Panc1 (cell line): ENCODE measurements around the gene NMRAL1. TPM values are rescaled to one million over a fixed set of nuclear protein-coding genes. Genes with fewer than 3 reads are reported as not detected.

Source experiments
- ATAC-seq: fragments of 200-7000 bp; cut with Tn5 transposase; 2 replicates; pipeline ENCODE4 v1.9.1; 2020; ENCODE audit warnings: mild to moderate bottlenecking, moderate library complexity
- BruUV-seq: library from RNA; stranded (reverse); fragments of 400-500 nt; replicated peaks from 2 replicates; lab custom pipeline; 2021; lab: Mats Ljungman, UMichigan
- CTCF ChIA-PET: fragments of 300-600 bp; sonication (Branson Sonifier 250); formaldehyde crosslinking; loops from one replicate; lab custom pipeline; 2022; ENCODE audit warnings: antibody characterized with exemption; lab: Charles Lee
- POLR2A ChIA-PET: fragments of 300-600 bp; sonication (Branson Sonifier 250); formaldehyde crosslinking; loops from one replicate; lab custom pipeline; 2022; ENCODE audit warnings: antibody characterized with exemption; lab: Charles Lee
- DNase-seq: peaks from one replicate; pipeline ENCODE4 v3.0.0-alpha.2; 2010; ENCODE audit warnings: low read depth, low spot score
- H3K27ac ChIP-seq: 2 replicates; pipeline ENCODE4 v1.5.1; 2011; ENCODE audit warnings: mild to moderate bottlenecking, low read length, inconsistent platforms
- H3K27me3 ChIP-seq: fragments of 200-500 bp; sonication (Bioruptor generic); 2 replicates; pipeline ENCODE4 v1.6.0; 2014; ENCODE audit warnings: low read length, inconsistent platforms; ENCODE audit not compliant: control insufficient read depth, insufficient read depth
- H3K36me3 ChIP-seq: fragments of 200-500 bp; sonication (Bioruptor generic); 2 replicates; pipeline ENCODE4 v1.5.1; 2014; ENCODE audit warnings: inconsistent platforms, mild to moderate bottlenecking, low read length, moderate library complexity; ENCODE audit not compliant: control insufficient read depth, insufficient read depth
- H3K4me1 ChIP-seq: 2 replicates; pipeline ENCODE4 v1.5.1; 2011; ENCODE audit warnings: inconsistent platforms, mild to moderate bottlenecking, low read length, moderate library complexity; ENCODE audit not compliant: control insufficient read depth, insufficient read depth
- H3K4me3 ChIP-seq, 2 experiments: 2 replicates each; pipeline ENCODE4 v1.5.1; 2011 to 2012; ENCODE audit warnings: low read depth in 2 of 2, low read length in 2 of 2, mild to moderate bottlenecking in 2 of 2, inconsistent platforms in 1 of 2, moderate library complexity in 1 of 2
- H3K9me3 ChIP-seq: fragments of 200-500 bp; sonication (Bioruptor generic); 2 replicates; pipeline ENCODE4 v1.5.1; 2014; ENCODE audit warnings: low read depth, mild to moderate bottlenecking, inconsistent platforms, low read length, moderate library complexity; ENCODE audit not compliant: control insufficient read depth, insufficient read depth
- POLR2AphosphoS5 ChIP-seq: IDR thresholded peaks from 2 replicates; pipeline ENCODE4 v1.6.1; 2012; ENCODE audit warnings: mild to moderate bottlenecking, low read depth, low read length, moderate library complexity
- SIN3A ChIP-seq: IDR thresholded peaks from 2 replicates; pipeline ENCODE4 v1.6.1; 2012; ENCODE audit warnings: low read depth, mild to moderate bottlenecking, low read length, moderate library complexity, borderline replicate concordance; ENCODE audit not compliant: insufficient read depth
- TCF7L2 ChIP-seq: IDR thresholded peaks from 2 replicates; pipeline ENCODE4 v1.6.1; 2011; ENCODE audit warnings: mild to moderate bottlenecking, low read depth, low read length, inconsistent platforms
- in situ Hi-C: cut with HindIII; loops from 2 replicates; pipeline ENCODE4 v1.10.0; 2016; ENCODE audit warnings: low sequenced_read_pairs, low pct_unique_long_range_greater_than_20kb
- intact Hi-C: fragments of 100-400 bp; cut with micrococcal nuclease; formaldehyde crosslinking; loops from one replicate; pipeline ENCODE4 v1.10.0; 2022; ENCODE audit not compliant: unreplicated experiment
- total RNA-seq: library from RNA; stranded (reverse); gene quantifications from one replicate; pipeline ENCODE4 v1.2.1, GENCODE V29; 2021; ENCODE audit not compliant: unreplicated experiment
- TF ChIP-seq, protein P1 (sequence below): fragments of 450-650 bp; IDR thresholded peaks from 2 replicates; pipeline ENCODE4 v1.5.1; 2017; ENCODE audit warnings: mild to moderate bottlenecking
- TF ChIP-seq, protein P2 (sequence below), 2 experiments: IDR thresholded peaks; 2 replicates each; pipeline ENCODE4 v1.6.1; 2011 to 2012; ENCODE audit warnings: low read depth in 2 of 2, control low read depth in 1 of 2, low read length in 1 of 2, mild to moderate bottlenecking in 1 of 2, moderate library complexity in 1 of 2; ENCODE audit not compliant: insufficient read depth in 1 of 2

Gene NMRAL1
- total RNA-seq, 1 experiment from 2014 or later, result 109 TPM

DNA sequence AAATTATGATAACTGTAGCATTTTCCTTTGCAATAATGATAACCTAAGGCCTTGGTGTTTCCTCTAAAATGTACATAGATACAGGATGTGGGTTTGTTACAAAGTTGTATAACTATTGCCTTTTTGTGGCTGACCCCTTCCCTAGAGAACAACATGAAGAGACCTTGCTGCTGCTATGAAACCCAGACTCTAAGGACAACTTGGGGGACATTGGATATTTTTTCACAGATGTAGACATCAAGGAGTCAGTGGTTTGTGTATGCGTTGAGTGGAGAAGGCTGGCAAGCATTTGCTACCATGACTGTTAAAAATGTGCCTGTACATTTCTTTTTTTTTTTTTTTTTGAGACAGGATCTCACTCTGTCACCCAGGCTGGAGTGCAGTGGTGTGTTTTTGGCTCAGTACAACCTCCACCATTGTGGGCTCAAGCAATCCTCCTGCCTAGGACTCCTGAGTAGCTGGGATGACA is 14.1 kb upstream of the NMRAL1 start:
- no peak overlapping the region for H3K4me3 ChIP-seq
- CTCF ChIA-PET, result no interaction called here
- H3K36me3 ChIP-seq, result no peaks in the 10 kb centered on the region
- in situ Hi-C loops, result no loop called here
- H3K9me3 ChIP-seq, result no peaks in the 10 kb centered on the region
- TF ChIP-seq, protein P1, sequence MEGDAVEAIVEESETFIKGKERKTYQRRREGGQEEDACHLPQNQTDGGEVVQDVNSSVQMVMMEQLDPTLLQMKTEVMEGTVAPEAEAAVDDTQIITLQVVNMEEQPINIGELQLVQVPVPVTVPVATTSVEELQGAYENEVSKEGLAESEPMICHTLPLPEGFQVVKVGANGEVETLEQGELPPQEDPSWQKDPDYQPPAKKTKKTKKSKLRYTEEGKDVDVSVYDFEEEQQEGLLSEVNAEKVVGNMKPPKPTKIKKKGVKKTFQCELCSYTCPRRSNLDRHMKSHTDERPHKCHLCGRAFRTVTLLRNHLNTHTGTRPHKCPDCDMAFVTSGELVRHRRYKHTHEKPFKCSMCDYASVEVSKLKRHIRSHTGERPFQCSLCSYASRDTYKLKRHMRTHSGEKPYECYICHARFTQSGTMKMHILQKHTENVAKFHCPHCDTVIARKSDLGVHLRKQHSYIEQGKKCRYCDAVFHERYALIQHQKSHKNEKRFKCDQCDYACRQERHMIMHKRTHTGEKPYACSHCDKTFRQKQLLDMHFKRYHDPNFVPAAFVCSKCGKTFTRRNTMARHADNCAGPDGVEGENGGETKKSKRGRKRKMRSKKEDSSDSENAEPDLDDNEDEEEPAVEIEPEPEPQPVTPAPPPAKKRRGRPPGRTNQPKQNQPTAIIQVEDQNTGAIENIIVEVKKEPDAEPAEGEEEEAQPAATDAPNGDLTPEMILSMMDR, result no peak
- TF ChIP-seq, protein P2, sequence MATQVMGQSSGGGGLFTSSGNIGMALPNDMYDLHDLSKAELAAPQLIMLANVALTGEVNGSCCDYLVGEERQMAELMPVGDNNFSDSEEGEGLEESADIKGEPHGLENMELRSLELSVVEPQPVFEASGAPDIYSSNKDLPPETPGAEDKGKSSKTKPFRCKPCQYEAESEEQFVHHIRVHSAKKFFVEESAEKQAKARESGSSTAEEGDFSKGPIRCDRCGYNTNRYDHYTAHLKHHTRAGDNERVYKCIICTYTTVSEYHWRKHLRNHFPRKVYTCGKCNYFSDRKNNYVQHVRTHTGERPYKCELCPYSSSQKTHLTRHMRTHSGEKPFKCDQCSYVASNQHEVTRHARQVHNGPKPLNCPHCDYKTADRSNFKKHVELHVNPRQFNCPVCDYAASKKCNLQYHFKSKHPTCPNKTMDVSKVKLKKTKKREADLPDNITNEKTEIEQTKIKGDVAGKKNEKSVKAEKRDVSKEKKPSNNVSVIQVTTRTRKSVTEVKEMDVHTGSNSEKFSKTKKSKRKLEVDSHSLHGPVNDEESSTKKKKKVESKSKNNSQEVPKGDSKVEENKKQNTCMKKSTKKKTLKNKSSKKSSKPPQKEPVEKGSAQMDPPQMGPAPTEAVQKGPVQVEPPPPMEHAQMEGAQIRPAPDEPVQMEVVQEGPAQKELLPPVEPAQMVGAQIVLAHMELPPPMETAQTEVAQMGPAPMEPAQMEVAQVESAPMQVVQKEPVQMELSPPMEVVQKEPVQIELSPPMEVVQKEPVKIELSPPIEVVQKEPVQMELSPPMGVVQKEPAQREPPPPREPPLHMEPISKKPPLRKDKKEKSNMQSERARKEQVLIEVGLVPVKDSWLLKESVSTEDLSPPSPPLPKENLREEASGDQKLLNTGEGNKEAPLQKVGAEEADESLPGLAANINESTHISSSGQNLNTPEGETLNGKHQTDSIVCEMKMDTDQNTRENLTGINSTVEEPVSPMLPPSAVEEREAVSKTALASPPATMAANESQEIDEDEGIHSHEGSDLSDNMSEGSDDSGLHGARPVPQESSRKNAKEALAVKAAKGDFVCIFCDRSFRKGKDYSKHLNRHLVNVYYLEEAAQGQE (IDR thresholded peaks at IDR 0.05; ENCODE audit: insufficient read depth in 1 of 2, low read depth in 2 of 2, low read length in 1 of 2), result no peak
- TF ChIP-seq TCF7L2 (no peak), SIN3A (no peak), POLR2AphosphoS5 (no peak)
- intact Hi-C loops, result no loop called here
- no peak for DNase-seq
- no peak for ATAC-seq
- no peaks in the 10 kb centered on the region for H3K27me3 ChIP-seq
- no peaks in the 10 kb centered on the region for H3K4me1 ChIP-seq
- H3K27ac ChIP-seq, result no peak overlapping the region
- POLR2A ChIA-PET, result interaction anchor here (0.6 kb wide), 2 partner anchors 19 to 385 kb away, joined by 3 to 4 read pairs; no protein-coding TSS in a partner anchor
- BruUV-seq, result no TSS peak

DNA sequence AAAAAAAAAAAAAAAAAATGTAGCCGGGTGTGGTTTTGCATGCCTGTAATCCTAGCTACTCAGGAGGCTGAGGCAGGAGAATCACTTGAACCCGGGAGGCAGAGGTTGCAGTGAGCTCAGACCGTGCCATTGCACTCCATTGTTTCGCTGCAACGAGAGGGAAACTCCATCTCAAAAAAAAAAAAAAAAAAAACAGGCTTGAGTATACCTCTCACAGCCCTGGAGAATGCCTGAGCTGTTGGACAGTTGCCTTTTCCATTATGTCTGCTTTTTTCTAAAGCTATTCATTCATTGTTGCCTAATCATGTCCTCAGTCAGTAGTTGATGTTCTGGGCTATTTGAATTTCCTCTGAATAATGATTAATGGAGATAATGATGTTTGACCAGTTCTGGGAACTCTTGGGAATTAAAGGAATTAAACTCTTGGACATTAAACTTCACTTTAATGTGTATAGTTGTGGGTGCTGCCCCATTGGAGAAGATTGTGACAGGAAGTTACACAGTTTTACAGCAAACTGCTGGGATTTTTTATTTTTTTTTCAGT is 13.6 kb upstream of the NMRAL1 start:
- ATAC-seq, result no peak
- H3K9me3 ChIP-seq, result no peaks in the 10 kb centered on the region
- CTCF ChIA-PET, result interaction anchor here (0.7 kb wide), 1 partner anchor 23 kb away, joined by 10 read pairs; no protein-coding TSS in a partner anchor

More for the DNA sequence above, 13.6 kb upstream of the NMRAL1 start:
- H3K27me3 ChIP-seq, result no peaks in the 10 kb centered on the region
- H3K36me3 ChIP-seq, result no peaks in the 10 kb centered on the region
- H3K4me1 ChIP-seq, result no peaks in the 10 kb centered on the region
- no peak overlapping the region for H3K4me3 ChIP-seq
- in situ Hi-C loops (no loop called here), intact Hi-C loops (no loop called here)
- no TSS peak for BruUV-seq
- POLR2A ChIA-PET, result interaction anchor here (0.6 to 0.7 kb wide), 4 partner anchors 10 to 384 kb away, joined by 3 to 8 read pairs (median 4); no protein-coding TSS in a partner anchor
- no peak overlapping the region for H3K27ac ChIP-seq
- TF ChIP-seq POLR2AphosphoS5, result no peak
- TF ChIP-seq SIN3A, result no peak
- TF ChIP-seq, protein P1, result no peak
- TF ChIP-seq, protein P2 (IDR thresholded peaks at IDR 0.05; ENCODE audit: insufficient read depth in 1 of 2, low read depth in 2 of 2, low read length in 1 of 2), result no peak
- TF ChIP-seq TCF7L2, result no peak
- no peak for DNase-seq
